ENCODE results near the gene HTR1D.

HTR1D gene

DNA sequence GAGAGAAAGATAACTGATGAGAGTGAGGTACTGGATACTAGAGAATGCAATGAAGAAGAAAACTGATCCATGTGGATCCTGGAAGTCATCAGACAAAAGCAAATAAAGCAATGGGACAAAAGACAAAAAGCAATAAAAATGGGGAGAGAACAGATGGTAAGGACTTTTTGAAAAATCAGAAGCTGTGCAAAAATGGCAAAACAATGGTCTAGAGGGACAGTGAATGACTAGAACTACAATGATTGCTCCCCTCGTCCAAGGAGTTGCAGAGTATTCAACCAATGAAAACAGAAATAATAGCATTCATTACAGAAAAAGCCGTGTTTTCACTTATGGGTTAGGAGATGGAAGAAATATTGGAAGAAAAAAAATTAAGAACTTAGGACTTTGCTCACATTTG lies 67.2 kb downstream of the HTR1D start:
- DNase-seq (no peak), ATAC-seq (no peak)

GRCh38 chr1:23149114-23149513 lies 68.2 kb downstream of the HTR1D start:
- ATAC-seq (no peak), DNase-seq (no peak)

DNA sequence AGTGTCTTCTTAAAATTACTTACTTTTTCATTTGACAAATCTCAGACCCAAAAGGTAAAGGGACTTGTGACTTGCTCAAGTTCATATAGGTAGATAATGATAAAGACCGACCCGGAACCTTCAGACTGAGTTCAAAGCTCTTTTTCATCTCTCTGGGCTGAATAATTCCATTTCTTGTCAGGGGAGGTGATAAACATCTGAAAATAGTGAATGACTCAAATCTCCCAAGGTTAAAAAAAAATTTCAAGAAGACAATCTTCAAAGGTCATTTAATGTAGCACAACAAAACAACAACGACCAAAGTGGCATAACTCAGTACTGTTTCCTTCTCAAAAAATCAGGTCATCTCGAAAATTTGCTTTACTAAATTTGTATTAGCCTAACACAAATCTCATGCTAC lies 69.2 kb downstream of the HTR1D start:
- ATAC-seq, result peak; percentile 76
- DNase-seq, result no peak

Measured in stimulated activated naive CD8-positive, alpha-beta T cell treated with anti-CD3 and anti-CD28 coated beads, Interleukin-15, Interleukin-2, amounts not matched to agents 100 U/mL and 50 U/mL, for 24 hours (primary cell).